GM12891 (cell line): ENCODE measurements around the gene TSHZ1.

Experiments
- PAX5 ChIP-seq: IDR thresholded peaks from 2 replicates; pipeline ENCODE4 v1.6.1; 2011; ENCODE audit warnings: low read length, moderate library complexity, mild to moderate bottlenecking; ENCODE audit not compliant: insufficient read depth, severe bottlenecking
- POLR2A ChIP-seq: IDR thresholded peaks from 2 replicates; pipeline ENCODE4 v1.6.1; 2011; ENCODE audit warnings: low read depth, low read length, control low read depth
- POLR2AphosphoS5 ChIP-seq: IDR thresholded peaks from 2 replicates; pipeline ENCODE4 v1.6.1; 2011; ENCODE audit warnings: low read depth, low read length, control low read depth
- POU2F2 ChIP-seq: IDR thresholded peaks from 2 replicates; pipeline ENCODE4 v1.6.1; 2011; ENCODE audit warnings: low read depth, mild to moderate bottlenecking, control low read depth, low read length, moderate library complexity

- TF ChIP-seq POLR2A (0 out of 2 replicates have a peak, but pooled peaks have one; percentile 44), PAX5 (no peak), POU2F2 (peak; percentile 25; the same call in 1 of the 2 replicates), POLR2AphosphoS5 (peak; percentile 53; the same call in 1 of the 2 replicates)
Measured at GRCh38 chr18:75209129-75209950, 1.3 kb upstream of the TSHZ1 start, which contains the start of gene PTGR3.
